ENCODE data around the gene ARAP2.

GRCh38 chr4:36099509-36099908, 144.8 kb downstream of the ARAP2 start:
- no peak for TF ChIP-seq POLR2A (IDR thresholded peaks at IDR 0.05)
- no peak for TF ChIP-seq CTCF (IDR thresholded peaks at IDR 0.05)
- no peak for TF ChIP-seq EP300 (IDR thresholded peaks at IDR 0.05)
- no peak for TF ChIP-seq POLR2AphosphoS5 (IDR thresholded peaks at IDR 0.05)

All from gastroesophageal sphincter (tissue), 3 donors.